GM12878 (cell line): ENCODE data around the gene ZSCAN20. TPM values are rescaled to one million over a fixed set of nuclear protein-coding genes. Genes with fewer than 3 reads are reported as not detected.

Experiments
- ATAC-seq: fragments of 200-7000 bp; cut with Tn5 transposase; 3 replicates; pipeline ENCODE4 v1.9.1; 2020; ENCODE audit warnings: mild to moderate bottlenecking, moderate library complexity
- BruUV-seq: library from RNA; stranded (reverse); fragments of 400-500 nt; replicated peaks from 2 replicates; lab custom pipeline; 2021; lab: Mats Ljungman, UMichigan
- CTCF ChIA-PET: fragments of 300-600 bp; sonication (Branson Sonifier 250); formaldehyde crosslinking; extraction: SDS; loops from one replicate; lab custom pipeline; 2021; ENCODE audit warnings: inconsistent platforms; lab: Yijun Ruan, JAX
- POLR2A ChIA-PET: fragments of 350-600 bp; formaldehyde crosslinking; extraction: SDS; loops from one replicate; lab custom pipeline; 2021; ENCODE audit warnings: inconsistent platforms; lab: Charles Lee
- RAD21 ChIA-PET: fragments of 300-600 bp; sonication (Branson Sonifier 250); formaldehyde crosslinking; loops from one replicate; lab custom pipeline; 2023; ENCODE audit warnings: antibody characterized with exemption; ENCODE audit not compliant: unreplicated experiment; lab: Charles Lee
- SMC1A ChIA-PET: fragments of 300-600 bp; sonication (Branson Sonifier 250); formaldehyde crosslinking; loops from one replicate; lab custom pipeline; 2023; ENCODE audit not compliant: unreplicated experiment, uncharacterized antibody; lab: Charles Lee
- DNase-seq: peaks from one replicate; pipeline ENCODE4 v3.0.0-alpha.2; 2011; ENCODE audit warnings: low read depth, low spot score
- FAIRE-seq: peaks from 3 replicates; lab custom pipeline; 2011; peaks lifted over from hg19 to GRCh38; lab: Jason Lieb, UNC
- H2AFZ ChIP-seq: 2 replicates; pipeline ENCODE4 v1.6.0; 2011; ENCODE audit warnings: low read depth, low read length, control low read depth; ENCODE audit not compliant: control insufficient read depth
- H3K27ac ChIP-seq: 2 replicates; pipeline ENCODE4 v1.5.1; 2011; ENCODE audit warnings: control low read depth; ENCODE audit not compliant: control insufficient read depth, insufficient read depth
- H3K27me3 ChIP-seq, 2 experiments: replicated peaks in 1 of 2; 2 replicates each; pipeline versions ENCODE4 v1.6.0 to v1.6.1; 2011; ENCODE audit warnings: low read length in 1 of 2; ENCODE audit not compliant: control insufficient read depth in 2 of 2, insufficient read depth in 2 of 2
- H3K36me3 ChIP-seq, 2 experiments: 2 replicates each; pipeline ENCODE4 v1.5.1; 2011; ENCODE audit warnings: low read length in 1 of 2; ENCODE audit not compliant: control insufficient read depth in 2 of 2, insufficient read depth in 2 of 2
- H3K4me1 ChIP-seq: 2 replicates; pipeline ENCODE4 v1.6.1; 2011; ENCODE audit warnings: mild to moderate bottlenecking, low read length, moderate library complexity, mixed read lengths; ENCODE audit not compliant: control insufficient read depth, insufficient read depth
- H3K4me2 ChIP-seq: 2 replicates; pipeline ENCODE4 v1.6.0; 2011; ENCODE audit warnings: control low read depth; ENCODE audit not compliant: control insufficient read depth, insufficient read depth
- H3K4me3 ChIP-seq: fragments of 200-600 bp; sonication (generic); 2 replicates; pipeline ENCODE4 v1.5.1; 2016
- H3K79me2 ChIP-seq: 2 replicates; pipeline ENCODE4 v1.6.0; 2011; ENCODE audit warnings: low read length; ENCODE audit not compliant: control insufficient read depth, insufficient read depth
- H3K9ac ChIP-seq: 2 replicates; pipeline ENCODE4 v1.8.0; 2011; ENCODE audit warnings: low read length, control low read depth, mixed read lengths; ENCODE audit not compliant: control insufficient read depth, insufficient read depth
- H3K9me3 ChIP-seq: replicated peaks from 3 replicates; pipeline ENCODE4 v1.5.1; 2011; ENCODE audit warnings: mild to moderate bottlenecking, low read length; ENCODE audit not compliant: control insufficient read depth, insufficient read depth
- H4K20me1 ChIP-seq: 2 replicates; pipeline ENCODE4 v1.6.0; 2011; ENCODE audit not compliant: control insufficient read depth, insufficient read depth
- ATF3 ChIP-seq: IDR thresholded peaks from 2 replicates; pipeline ENCODE4 v1.6.1; 2011; ENCODE audit warnings: low read depth, mild to moderate bottlenecking, low read length, moderate library complexity, borderline replicate concordance; ENCODE audit errors: extremely low read depth
- BHLHE40 ChIP-seq, 2 experiments: fragments of 450-650 bp in 1 of 2; IDR thresholded peaks; 2 replicates each; pipeline ENCODE4 v1.6.1; 2011 to 2017; ENCODE audit warnings: low read depth in 2 of 2, borderline replicate concordance in 1 of 2, improper control_type of control experiment in 1 of 2, low read length in 1 of 2, mild to moderate bottlenecking in 1 of 2
- CHD2 ChIP-seq: IDR thresholded peaks from 2 replicates; pipeline ENCODE4 v1.6.1; 2011; ENCODE audit warnings: low read depth, low read length, improper control_type of control experiment, borderline replicate concordance
- ESRRA ChIP-seq: IDR thresholded peaks from 2 replicates; pipeline ENCODE4 v1.6.1; 2012; ENCODE audit warnings: mild to moderate bottlenecking, low read length, improper control_type of control experiment
- GATAD2B ChIP-seq: fragments of 450-650 bp; conservative IDR thresholded peaks from 2 replicates; pipeline ENCODE4 v1.6.1; 2017; ENCODE audit warnings: low read depth, mild to moderate bottlenecking, moderate library complexity
- KLF5 ChIP-seq: fragments of 450-650 bp; IDR thresholded peaks from 2 replicates; pipeline ENCODE4 v1.6.1; 2014; ENCODE audit warnings: mild to moderate bottlenecking; ENCODE audit not compliant: partially characterized antibody
- RB1 ChIP-seq: fragments of 450-650 bp; formaldehyde crosslinking; IDR thresholded peaks from 2 replicates; pipeline ENCODE4 v1.6.1; 2017; ENCODE audit warnings: mild to moderate bottlenecking, borderline replicate concordance
- RELA ChIP-seq: fragments of 450-650 bp; IDR thresholded peaks from 2 replicates; pipeline ENCODE4 v1.8.0; 2014; ENCODE audit warnings: borderline replicate concordance; ENCODE audit not compliant: partially characterized antibody
- WGBS: methylation state at CpG from one replicate; pipeline ENCODE4 v1.1.6; 2016; ENCODE audit warnings: low lambda C conversion rate; ENCODE audit not compliant: insufficient replicate concordance, insufficient coverage; ENCODE audit errors: missing lambda C conversion rate; 5-methylcytosine and 5-hydroxymethylcytosine counted together
- in situ Hi-C: fragments of 300-500 bp; cut with MboI; formaldehyde crosslinking; loops from 9 replicates; pipeline ENCODE4 v1.14.3; 2018; ENCODE audit warnings: mixed read lengths
- intact Hi-C: fragments of 100-400 bp; cut with micrococcal nuclease; formaldehyde crosslinking; loops from one replicate; pipeline ENCODE4 v1.14.2; 2022; ENCODE audit not compliant: unreplicated experiment
- polyA plus RNA-seq, 11 experiments: library from polyadenylated mRNA; depleted of rRNA in 4 of 11; unstranded in 6 of 11; stranded (reverse) in 5 of 11; fragments of >200 nt; fragmentation: Nextera tagmentation in 4 of 11; fragmentation: Illumina TruSeq in 1 of 11; extraction: Ambion mirVana in 4 of 11; extraction: Trizol in 1 of 11; gene quantifications; 1 replicate in 1 of 11; 2 replicates in 10 of 11; pipeline versions ENCODE4 v1.2.1 to v1.2.3, GENCODE V29; 2011 to 2016; ENCODE audit warnings: inconsistent platforms in 2 of 11, missing spikeins in 2 of 11, low read depth in 1 of 11
- total RNA-seq, 4 experiments: library from RNA; depleted of rRNA in 3 of 4; stranded (reverse); fragments of >200 nt in 3 of 4; fragmentation: Illumina TruSeq in 1 of 4; extraction: Trizol in 1 of 4; gene quantifications; 2 replicates each; pipeline versions ENCODE4 v1.2.1 to v1.2.3, GENCODE V29; 2013 to 2021
- TF ChIP-seq, protein P1 (sequence below): fragments of 450-650 bp; formaldehyde crosslinking; IDR thresholded peaks from 2 replicates; pipeline ENCODE4 v1.4.0; 2020; ENCODE audit warnings: mild to moderate bottlenecking, moderate library complexity
- TF ChIP-seq, protein P2 (sequence below): IDR thresholded peaks from 2 replicates; pipeline ENCODE4 v1.6.1; 2011; ENCODE audit warnings: borderline replicate concordance, low read depth, mild to moderate bottlenecking, moderate library complexity, mixed read lengths, low read length; ENCODE audit not compliant: insufficient read depth; ENCODE audit errors: extremely low read length
- TF ChIP-seq, protein P3 (sequence below), 3 experiments: IDR thresholded peaks in 2 of 3; conservative IDR thresholded peaks in 1 of 3; 2 replicates each; pipeline ENCODE4 v1.5.1; 2011; ENCODE audit warnings: low read depth in 3 of 3, low read length in 3 of 3, mild to moderate bottlenecking in 3 of 3, control low read depth in 2 of 3, moderate library complexity in 2 of 3, inconsistent platforms in 1 of 3, mixed read lengths in 1 of 3; ENCODE audit not compliant: control insufficient read depth in 2 of 3, insufficient read depth in 1 of 3; ENCODE audit errors: extremely low read depth in 1 of 3

ZSCAN20 gene
- total and polyA plus RNA-seq, 10 of the 15 experiments (the other 5 are each of a cell fraction or from before 2014, with no cell fraction given): 0.35 to 5.1 (median 2.4) TPM

DNA sequence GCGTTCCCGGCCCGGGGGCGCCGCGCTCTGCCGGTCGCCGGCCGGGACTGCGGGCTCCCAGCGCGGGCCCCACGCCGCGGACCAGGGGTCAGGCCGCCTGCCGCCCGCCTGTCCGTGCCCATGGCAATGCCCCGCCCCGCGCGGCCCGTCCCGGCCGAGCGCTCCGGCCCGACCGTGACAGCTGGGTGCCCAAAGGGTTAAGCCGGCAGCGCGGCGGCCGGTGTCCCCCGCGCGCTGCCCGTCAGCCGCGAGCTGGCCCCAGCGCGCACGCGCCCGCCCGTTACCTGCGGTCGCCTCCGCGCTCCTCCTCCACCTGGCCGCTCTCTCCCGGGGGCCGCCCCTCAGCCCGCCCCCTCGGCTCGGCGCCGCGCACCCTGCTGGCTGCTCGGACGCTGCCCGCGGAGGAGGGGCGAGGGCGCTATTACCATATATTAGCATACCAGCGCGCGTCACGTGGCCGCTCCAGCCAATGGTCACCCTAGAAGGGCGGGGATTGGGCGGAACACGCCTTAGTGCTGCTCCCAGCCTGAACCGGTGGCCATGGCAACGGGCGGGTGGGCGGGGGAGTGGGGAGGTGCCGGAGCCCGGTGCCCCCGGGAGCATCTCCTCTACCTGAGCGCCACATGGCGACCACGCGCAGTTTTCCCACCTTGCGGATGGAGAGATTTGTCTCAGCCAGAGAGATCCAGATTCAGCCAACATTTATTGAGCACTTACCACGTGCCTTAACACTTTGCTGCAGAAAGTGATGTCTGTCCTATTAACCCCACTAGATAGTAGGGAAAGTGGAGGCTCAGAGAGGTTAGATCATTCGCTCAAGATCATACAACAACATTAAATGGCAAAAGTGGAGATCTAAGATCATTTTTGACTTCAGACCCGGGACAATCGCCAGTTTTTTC is 41.5 kb upstream of the ZSCAN20 start, which contains the start of gene PHC2:
PHC2 (minus strand) TSS at position 404 of the 902 bp plus-strand sequence. CDS start 55,556 bp downstream, outside the sequence.
- no TSS peak for BruUV-seq
- DNase-seq: peak; percentile 55
- intact Hi-C loops (no loop called here), in situ Hi-C loops (no loop called here)
- peak within 1 kb of the TSS; percentile 68 for H3K4me3 ChIP-seq
- H4K20me1 ChIP-seq: no peaks in the 10 kb centered on the region
- peaks cover 5% of the 10 kb centered on the region; the same call in 1 of the 2 replicates for H3K4me1 ChIP-seq
- peak within 1 kb of the TSS; percentile 77 for H3K4me2 ChIP-seq
- H3K27me3 ChIP-seq: peaks cover 3 to 6% of the 10 kb centered on the region in 2 experiments
- ChIA-PET SMC1A (interaction anchor here (2.1 kb wide), 1 partner anchor 40 kb away, joined by 9 read pairs; no protein-coding TSS in a partner anchor), CTCF (interaction anchor here (1.5 to 2.9 kb wide), 2 partner anchors 25 to 40 kb away, joined by 4 to 15 read pairs; no protein-coding TSS in a partner anchor), POLR2A (no interaction called here), RAD21 (interaction anchor here (1.5 kb wide), 1 partner anchor 41 kb away, joined by 6 read pairs; no protein-coding TSS in a partner anchor)
- no peaks in the 10 kb centered on the region for H3K79me2 ChIP-seq
- no peak within 1 kb of the TSS for H3K9ac ChIP-seq
- no peaks in the 10 kb centered on the region for H3K36me3 ChIP-seq
- WGBS: 3% methylated on average over 56 of the region's 91 CpGs
- peak within 1 kb of the TSS; percentile 65 for H2AFZ ChIP-seq
- peak; percentile 18 for FAIRE-seq
- no peaks in the 10 kb centered on the region for H3K9me3 ChIP-seq
- H3K27ac ChIP-seq: no peak within 1 kb of the TSS
- ATAC-seq: peak; percentile 98
- TF ChIP-seq, protein P1, sequence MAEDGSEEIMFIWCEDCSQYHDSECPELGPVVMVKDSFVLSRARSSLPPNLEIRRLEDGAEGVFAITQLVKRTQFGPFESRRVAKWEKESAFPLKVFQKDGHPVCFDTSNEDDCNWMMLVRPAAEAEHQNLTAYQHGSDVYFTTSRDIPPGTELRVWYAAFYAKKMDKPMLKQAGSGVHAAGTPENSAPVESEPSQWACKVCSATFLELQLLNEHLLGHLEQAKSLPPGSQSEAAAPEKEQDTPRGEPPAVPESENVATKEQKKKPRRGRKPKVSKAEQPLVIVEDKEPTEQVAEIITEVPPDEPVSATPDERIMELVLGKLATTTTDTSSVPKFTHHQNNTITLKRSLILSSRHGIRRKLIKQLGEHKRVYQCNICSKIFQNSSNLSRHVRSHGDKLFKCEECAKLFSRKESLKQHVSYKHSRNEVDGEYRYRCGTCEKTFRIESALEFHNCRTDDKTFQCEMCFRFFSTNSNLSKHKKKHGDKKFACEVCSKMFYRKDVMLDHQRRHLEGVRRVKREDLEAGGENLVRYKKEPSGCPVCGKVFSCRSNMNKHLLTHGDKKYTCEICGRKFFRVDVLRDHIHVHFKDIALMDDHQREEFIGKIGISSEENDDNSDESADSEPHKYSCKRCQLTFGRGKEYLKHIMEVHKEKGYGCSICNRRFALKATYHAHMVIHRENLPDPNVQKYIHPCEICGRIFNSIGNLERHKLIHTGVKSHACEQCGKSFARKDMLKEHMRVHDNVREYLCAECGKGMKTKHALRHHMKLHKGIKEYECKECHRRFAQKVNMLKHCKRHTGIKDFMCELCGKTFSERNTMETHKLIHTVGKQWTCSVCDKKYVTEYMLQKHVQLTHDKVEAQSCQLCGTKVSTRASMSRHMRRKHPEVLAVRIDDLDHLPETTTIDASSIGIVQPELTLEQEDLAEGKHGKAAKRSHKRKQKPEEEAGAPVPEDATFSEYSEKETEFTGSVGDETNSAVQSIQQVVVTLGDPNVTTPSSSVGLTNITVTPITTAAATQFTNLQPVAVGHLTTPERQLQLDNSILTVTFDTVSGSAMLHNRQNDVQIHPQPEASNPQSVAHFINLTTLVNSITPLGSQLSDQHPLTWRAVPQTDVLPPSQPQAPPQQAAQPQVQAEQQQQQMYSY (CRISPR knock-in tag): no peak
- TF ChIP-seq RB1: 0 out of 2 replicates have a peak, but pooled peaks have one; percentile 20
- no peak for TF ChIP-seq RELA
- TF ChIP-seq, protein P2, sequence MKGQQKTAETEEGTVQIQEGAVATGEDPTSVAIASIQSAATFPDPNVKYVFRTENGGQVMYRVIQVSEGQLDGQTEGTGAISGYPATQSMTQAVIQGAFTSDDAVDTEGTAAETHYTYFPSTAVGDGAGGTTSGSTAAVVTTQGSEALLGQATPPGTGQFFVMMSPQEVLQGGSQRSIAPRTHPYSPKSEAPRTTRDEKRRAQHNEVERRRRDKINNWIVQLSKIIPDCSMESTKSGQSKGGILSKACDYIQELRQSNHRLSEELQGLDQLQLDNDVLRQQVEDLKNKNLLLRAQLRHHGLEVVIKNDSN: peak; percentile 94
- TF ChIP-seq ATF3: peak; percentile 70; the same call in 1 of the 2 replicates
- TF ChIP-seq GATAD2B: peak; percentile 69; the same call in 1 of the 2 replicates
- TF ChIP-seq, protein P3, sequence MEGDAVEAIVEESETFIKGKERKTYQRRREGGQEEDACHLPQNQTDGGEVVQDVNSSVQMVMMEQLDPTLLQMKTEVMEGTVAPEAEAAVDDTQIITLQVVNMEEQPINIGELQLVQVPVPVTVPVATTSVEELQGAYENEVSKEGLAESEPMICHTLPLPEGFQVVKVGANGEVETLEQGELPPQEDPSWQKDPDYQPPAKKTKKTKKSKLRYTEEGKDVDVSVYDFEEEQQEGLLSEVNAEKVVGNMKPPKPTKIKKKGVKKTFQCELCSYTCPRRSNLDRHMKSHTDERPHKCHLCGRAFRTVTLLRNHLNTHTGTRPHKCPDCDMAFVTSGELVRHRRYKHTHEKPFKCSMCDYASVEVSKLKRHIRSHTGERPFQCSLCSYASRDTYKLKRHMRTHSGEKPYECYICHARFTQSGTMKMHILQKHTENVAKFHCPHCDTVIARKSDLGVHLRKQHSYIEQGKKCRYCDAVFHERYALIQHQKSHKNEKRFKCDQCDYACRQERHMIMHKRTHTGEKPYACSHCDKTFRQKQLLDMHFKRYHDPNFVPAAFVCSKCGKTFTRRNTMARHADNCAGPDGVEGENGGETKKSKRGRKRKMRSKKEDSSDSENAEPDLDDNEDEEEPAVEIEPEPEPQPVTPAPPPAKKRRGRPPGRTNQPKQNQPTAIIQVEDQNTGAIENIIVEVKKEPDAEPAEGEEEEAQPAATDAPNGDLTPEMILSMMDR (IDR thresholded peaks at IDR 0.05 in 2 of 3, conservative IDR thresholded peaks at IDR 0.05 in 1 of 3; ENCODE audit: control insufficient read depth in 2 of 3, extremely low read depth in 1 of 3, insufficient read depth in 1 of 3, low read depth in 3 of 3, low read length in 3 of 3): peak in 2 of 3 experiments; percentile 10 to 26; a peak in 2 of 6 replicates
- TF ChIP-seq BHLHE40 (IDR thresholded peaks at IDR 0.05; ENCODE audit: borderline replicate concordance in 1 of 2, low read depth in 2 of 2, low read length in 1 of 2): peak in 1 of 2 experiments; percentile 49; a peak in 2 of 4 replicates
- TF ChIP-seq CHD2: 0 out of 2 replicates have a peak, but pooled peaks have one; percentile 18
- TF ChIP-seq KLF5: no peak
- TF ChIP-seq ESRRA: no peak
